Liver (tissue), 3 donors: Measurements from ENCODE around the gene PPP1R3D.

Source experiments
- FOXA2 ChIP-seq: IDR thresholded peaks from 2 replicates; pipeline ENCODE4 v1.6.1; 2016; ENCODE audit warnings: antibody characterized with exemption
- GABPA ChIP-seq, 2 donors: IDR thresholded peaks in 1 of 2; conservative IDR thresholded peaks in 1 of 2; 2 replicates each; pipeline ENCODE4 v1.6.1; 2016; ENCODE audit warnings: antibody characterized with exemption in 2 of 2, mild to moderate bottlenecking in 1 of 2, moderate library complexity in 1 of 2
- HNF4G ChIP-seq: IDR thresholded peaks from 2 replicates; pipeline ENCODE4 v1.6.1; 2016; ENCODE audit warnings: antibody characterized with exemption
- JUND ChIP-seq, 2 donors: IDR thresholded peaks; 2 replicates each; pipeline ENCODE4 v1.6.1; 2016; ENCODE audit warnings: antibody characterized with exemption in 2 of 2
- RAD21 ChIP-seq, 2 donors: IDR thresholded peaks; 2 replicates each; pipeline ENCODE4 v1.6.1; 2016; ENCODE audit warnings: antibody characterized with exemption in 2 of 2, mild to moderate bottlenecking in 2 of 2
- RXRA ChIP-seq, 2 donors: IDR thresholded peaks; 2 replicates each; pipeline ENCODE4 v1.6.1; 2017 to 2018; ENCODE audit warnings: antibody characterized with exemption in 2 of 2, mild to moderate bottlenecking in 1 of 2
- TAF1 ChIP-seq: conservative IDR thresholded peaks from 2 replicates; pipeline ENCODE4 v1.6.1; 2016; ENCODE audit warnings: antibody characterized with exemption, mild to moderate bottlenecking
- YY1 ChIP-seq: IDR thresholded peaks from 2 replicates; pipeline ENCODE4 v1.6.1; 2016; ENCODE audit warnings: antibody characterized with exemption, mild to moderate bottlenecking
- TF ChIP-seq, protein P1 (sequence below): fragments of 150-350 bp; IDR thresholded peaks from 2 replicates; pipeline ENCODE4 v1.5.1; 2017; ENCODE audit warnings: improper control_type of control experiment, low read depth, low read length; ENCODE audit not compliant: missing input control
- TF ChIP-seq, protein P2 (sequence below): IDR thresholded peaks from 2 replicates; pipeline ENCODE4 v1.6.1; 2016; ENCODE audit warnings: antibody characterized with exemption
- TF ChIP-seq, protein P3 (sequence below): IDR thresholded peaks from 2 replicates; pipeline ENCODE4 v1.6.1; 2016; ENCODE audit warnings: antibody characterized with exemption
- TF ChIP-seq, protein P4 (sequence below): IDR thresholded peaks from 2 replicates; pipeline ENCODE4 v1.6.1; 2016; ENCODE audit warnings: antibody characterized with exemption, mild to moderate bottlenecking
- TF ChIP-seq, protein P5 (sequence below): IDR thresholded peaks from 2 replicates; pipeline ENCODE4 v1.6.1; 2016; ENCODE audit warnings: antibody characterized with exemption
- donor health status: healthy.
- donor health status: healthy.

DNA sequence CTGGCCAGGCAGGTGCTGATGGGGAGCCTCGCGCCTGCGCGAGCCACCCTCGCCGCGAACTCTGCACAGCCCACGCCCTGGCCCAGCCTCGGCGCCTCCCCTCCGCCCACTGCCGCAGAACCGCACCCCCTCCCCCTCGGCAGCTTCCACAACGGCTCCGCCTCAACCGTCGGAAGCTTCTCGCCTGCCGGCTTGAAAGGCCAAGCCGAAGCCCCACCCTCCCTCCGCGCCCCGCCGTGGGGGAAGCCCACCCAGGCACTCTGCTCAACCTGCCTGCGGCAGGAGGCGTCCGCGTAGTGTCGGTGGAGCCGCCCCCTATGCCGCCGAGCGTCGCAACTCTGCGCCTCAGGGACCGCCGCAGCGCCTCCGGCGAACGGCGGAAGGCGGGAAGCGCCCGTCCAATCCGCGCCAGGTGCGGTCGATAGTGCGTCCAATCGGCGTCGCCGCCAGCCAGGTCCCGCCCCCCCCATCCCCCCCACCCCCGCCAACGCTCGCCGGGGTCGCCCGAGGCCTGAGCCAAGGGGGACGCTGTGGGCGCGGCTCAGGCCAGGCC is 6.7 kb downstream of the PPP1R3D start, which contains the start of gene SYCP2:
- TF ChIP-seq, protein P1, sequence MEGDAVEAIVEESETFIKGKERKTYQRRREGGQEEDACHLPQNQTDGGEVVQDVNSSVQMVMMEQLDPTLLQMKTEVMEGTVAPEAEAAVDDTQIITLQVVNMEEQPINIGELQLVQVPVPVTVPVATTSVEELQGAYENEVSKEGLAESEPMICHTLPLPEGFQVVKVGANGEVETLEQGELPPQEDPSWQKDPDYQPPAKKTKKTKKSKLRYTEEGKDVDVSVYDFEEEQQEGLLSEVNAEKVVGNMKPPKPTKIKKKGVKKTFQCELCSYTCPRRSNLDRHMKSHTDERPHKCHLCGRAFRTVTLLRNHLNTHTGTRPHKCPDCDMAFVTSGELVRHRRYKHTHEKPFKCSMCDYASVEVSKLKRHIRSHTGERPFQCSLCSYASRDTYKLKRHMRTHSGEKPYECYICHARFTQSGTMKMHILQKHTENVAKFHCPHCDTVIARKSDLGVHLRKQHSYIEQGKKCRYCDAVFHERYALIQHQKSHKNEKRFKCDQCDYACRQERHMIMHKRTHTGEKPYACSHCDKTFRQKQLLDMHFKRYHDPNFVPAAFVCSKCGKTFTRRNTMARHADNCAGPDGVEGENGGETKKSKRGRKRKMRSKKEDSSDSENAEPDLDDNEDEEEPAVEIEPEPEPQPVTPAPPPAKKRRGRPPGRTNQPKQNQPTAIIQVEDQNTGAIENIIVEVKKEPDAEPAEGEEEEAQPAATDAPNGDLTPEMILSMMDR: no peak
- TF ChIP-seq, protein P2, sequence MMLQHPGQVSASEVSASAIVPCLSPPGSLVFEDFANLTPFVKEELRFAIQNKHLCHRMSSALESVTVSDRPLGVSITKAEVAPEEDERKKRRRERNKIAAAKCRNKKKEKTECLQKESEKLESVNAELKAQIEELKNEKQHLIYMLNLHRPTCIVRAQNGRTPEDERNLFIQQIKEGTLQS: no peak
- TF ChIP-seq, protein P3, sequence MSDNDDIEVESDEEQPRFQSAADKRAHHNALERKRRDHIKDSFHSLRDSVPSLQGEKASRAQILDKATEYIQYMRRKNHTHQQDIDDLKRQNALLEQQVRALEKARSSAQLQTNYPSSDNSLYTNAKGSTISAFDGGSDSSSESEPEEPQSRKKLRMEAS: no peak
- TF ChIP-seq, protein P4, sequence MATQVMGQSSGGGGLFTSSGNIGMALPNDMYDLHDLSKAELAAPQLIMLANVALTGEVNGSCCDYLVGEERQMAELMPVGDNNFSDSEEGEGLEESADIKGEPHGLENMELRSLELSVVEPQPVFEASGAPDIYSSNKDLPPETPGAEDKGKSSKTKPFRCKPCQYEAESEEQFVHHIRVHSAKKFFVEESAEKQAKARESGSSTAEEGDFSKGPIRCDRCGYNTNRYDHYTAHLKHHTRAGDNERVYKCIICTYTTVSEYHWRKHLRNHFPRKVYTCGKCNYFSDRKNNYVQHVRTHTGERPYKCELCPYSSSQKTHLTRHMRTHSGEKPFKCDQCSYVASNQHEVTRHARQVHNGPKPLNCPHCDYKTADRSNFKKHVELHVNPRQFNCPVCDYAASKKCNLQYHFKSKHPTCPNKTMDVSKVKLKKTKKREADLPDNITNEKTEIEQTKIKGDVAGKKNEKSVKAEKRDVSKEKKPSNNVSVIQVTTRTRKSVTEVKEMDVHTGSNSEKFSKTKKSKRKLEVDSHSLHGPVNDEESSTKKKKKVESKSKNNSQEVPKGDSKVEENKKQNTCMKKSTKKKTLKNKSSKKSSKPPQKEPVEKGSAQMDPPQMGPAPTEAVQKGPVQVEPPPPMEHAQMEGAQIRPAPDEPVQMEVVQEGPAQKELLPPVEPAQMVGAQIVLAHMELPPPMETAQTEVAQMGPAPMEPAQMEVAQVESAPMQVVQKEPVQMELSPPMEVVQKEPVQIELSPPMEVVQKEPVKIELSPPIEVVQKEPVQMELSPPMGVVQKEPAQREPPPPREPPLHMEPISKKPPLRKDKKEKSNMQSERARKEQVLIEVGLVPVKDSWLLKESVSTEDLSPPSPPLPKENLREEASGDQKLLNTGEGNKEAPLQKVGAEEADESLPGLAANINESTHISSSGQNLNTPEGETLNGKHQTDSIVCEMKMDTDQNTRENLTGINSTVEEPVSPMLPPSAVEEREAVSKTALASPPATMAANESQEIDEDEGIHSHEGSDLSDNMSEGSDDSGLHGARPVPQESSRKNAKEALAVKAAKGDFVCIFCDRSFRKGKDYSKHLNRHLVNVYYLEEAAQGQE: no peak
- no peak for TF ChIP-seq GABPA (IDR thresholded peaks at IDR 0.05 in 1 of 2, conservative IDR thresholded peaks at IDR 0.05 in 1 of 2)
- TF ChIP-seq HNF4G: no peak
- TF ChIP-seq, protein P5, sequence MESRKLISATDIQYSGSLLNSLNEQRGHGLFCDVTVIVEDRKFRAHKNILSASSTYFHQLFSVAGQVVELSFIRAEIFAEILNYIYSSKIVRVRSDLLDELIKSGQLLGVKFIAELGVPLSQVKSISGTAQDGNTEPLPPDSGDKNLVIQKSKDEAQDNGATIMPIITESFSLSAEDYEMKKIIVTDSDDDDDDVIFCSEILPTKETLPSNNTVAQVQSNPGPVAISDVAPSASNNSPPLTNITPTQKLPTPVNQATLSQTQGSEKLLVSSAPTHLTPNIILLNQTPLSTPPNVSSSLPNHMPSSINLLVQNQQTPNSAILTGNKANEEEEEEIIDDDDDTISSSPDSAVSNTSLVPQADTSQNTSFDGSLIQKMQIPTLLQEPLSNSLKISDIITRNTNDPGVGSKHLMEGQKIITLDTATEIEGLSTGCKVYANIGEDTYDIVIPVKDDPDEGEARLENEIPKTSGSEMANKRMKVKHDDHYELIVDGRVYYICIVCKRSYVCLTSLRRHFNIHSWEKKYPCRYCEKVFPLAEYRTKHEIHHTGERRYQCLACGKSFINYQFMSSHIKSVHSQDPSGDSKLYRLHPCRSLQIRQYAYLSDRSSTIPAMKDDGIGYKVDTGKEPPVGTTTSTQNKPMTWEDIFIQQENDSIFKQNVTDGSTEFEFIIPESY: no peak
- TF ChIP-seq TAF1: no peak
- no peak for TF ChIP-seq YY1
- no peak for TF ChIP-seq FOXA2
- no peak for TF ChIP-seq JUND (IDR thresholded peaks at IDR 0.05)
- TF ChIP-seq RAD21 (IDR thresholded peaks at IDR 0.05): no peak
- no peak for TF ChIP-seq RXRA (IDR thresholded peaks at IDR 0.05)
